Naive thymus-derived CD4-positive, alpha-beta T cell (primary cell): ENCODE results near the gene ASAH2. TPM values are rescaled to one million over a fixed set of nuclear protein-coding genes. Genes with fewer than 3 reads are reported as not detected.
A peak's percentile ranks its signal among the peaks of the same experiment; 100 is the strongest.
"Not testable (repeated sequence)": the region's sequence is repeated elsewhere in the genome, so short reads cannot be mapped to it uniquely, and the experiment has no call there.

Experiments
- ATAC-seq: fragments of 150-1000 bp; cut with Tn5 transposase; 2 replicates; pipeline ENCODE4 v1.10.0; 2021; ENCODE audit warnings: mild to moderate bottlenecking, moderate library complexity
- CTCF ChIA-PET: fragments of 350-600 bp; sonication (Branson Sonifier 250); formaldehyde crosslinking; loops from one replicate; lab custom pipeline; 2021; ENCODE audit warnings: antibody characterized with exemption; lab: Charles Lee
- POLR2A ChIA-PET: fragments of 350-600 bp; sonication (Branson Sonifier 250); formaldehyde crosslinking; loops from one replicate; lab custom pipeline; 2021; ENCODE audit warnings: antibody characterized with exemption, inconsistent platforms; lab: Charles Lee
- DNase-seq, 9 donors: peaks; one replicate each; pipeline versions ENCODE4 v3.0.0 to v3.0.0-alpha.2; 2020 to 2022; ENCODE audit warnings: mixed read lengths in 1 of 9
- H3K27ac ChIP-seq: one replicate; pipeline ENCODE4 v1.7.0; 2013; ENCODE audit warnings: mild to moderate bottlenecking, low read depth, low read length, moderate library complexity
- H3K27me3 ChIP-seq, 2 donors: one replicate each; pipeline ENCODE4 v1.7.0; 2013; ENCODE audit warnings: low read length in 2 of 2, mild to moderate bottlenecking in 2 of 2, moderate library complexity in 2 of 2; ENCODE audit not compliant: control insufficient read depth in 2 of 2, insufficient read depth in 2 of 2
- H3K36me3 ChIP-seq, 3 experiments: 1 replicate in 2 of 3; 2 replicates in 1 of 3; pipeline ENCODE4 v1.7.0; 2013; ENCODE audit warnings: low read length in 3 of 3, mild to moderate bottlenecking in 3 of 3, moderate library complexity in 1 of 3; ENCODE audit not compliant: insufficient read depth in 3 of 3, control insufficient read depth in 2 of 3
- H3K4me1 ChIP-seq, 2 donors: one replicate each; pipeline ENCODE4 v1.7.0; 2013; ENCODE audit warnings: low read length in 2 of 2, mild to moderate bottlenecking in 2 of 2, moderate library complexity in 1 of 2; ENCODE audit not compliant: control insufficient read depth in 2 of 2, insufficient read depth in 2 of 2
- H3K4me3 ChIP-seq: 2 replicates; pipeline ENCODE4 v1.7.0; 2013; ENCODE audit warnings: mild to moderate bottlenecking, low read length
- H3K9me3 ChIP-seq, 3 experiments: 1 replicate in 2 of 3; 2 replicates in 1 of 3; pipeline ENCODE4 v1.7.0; 2013; ENCODE audit warnings: low read length in 3 of 3; ENCODE audit not compliant: control insufficient read depth in 2 of 3
- H3K27ac Mint-ChIP-seq, 9 donors: one replicate each; pipeline ENCODE4 v1.8.0; 2020 to 2022; ENCODE audit warnings: mixed read lengths in 9 of 9, mild to moderate bottlenecking in 8 of 9, moderate library complexity in 5 of 9, inconsistent platforms in 2 of 9
- H3K27me3 Mint-ChIP-seq, 5 donors: one replicate each; pipeline ENCODE4 v1.8.0; 2021 to 2022; ENCODE audit warnings: mixed read lengths in 5 of 5, mild to moderate bottlenecking in 1 of 5
- H3K36me3 Mint-ChIP-seq, 5 donors: one replicate each; pipeline ENCODE4 v1.8.0; 2020 to 2022; ENCODE audit warnings: mixed read lengths in 5 of 5, mild to moderate bottlenecking in 3 of 5, inconsistent platforms in 1 of 5
- H3K4me1 Mint-ChIP-seq, 7 donors: one replicate each; pipeline ENCODE4 v1.8.0; 2020 to 2022; ENCODE audit warnings: mixed read lengths in 7 of 7, mild to moderate bottlenecking in 3 of 7, inconsistent platforms in 1 of 7
- H3K4me3 Mint-ChIP-seq, 10 donors: one replicate each; pipeline ENCODE4 v1.8.0; 2020 to 2022; ENCODE audit warnings: mild to moderate bottlenecking in 10 of 10, mixed read lengths in 10 of 10, moderate library complexity in 6 of 10, inconsistent platforms in 2 of 10
- H3K9me3 Mint-ChIP-seq, 11 donors: one replicate each; pipeline ENCODE4 v1.8.0; 2020 to 2022; ENCODE audit warnings: mixed read lengths in 11 of 11, mild to moderate bottlenecking in 4 of 11, inconsistent platforms in 1 of 11, moderate library complexity in 1 of 11
- intact Hi-C, 2 donors: fragments of 100-400 bp; cut with micrococcal nuclease; formaldehyde crosslinking; loops; one replicate each; pipeline ENCODE4 v1.15.1; 2023
- polyA plus RNA-seq, 2 donors: library from polyadenylated mRNA; unstranded; fragments of 300-500 nt; fragmentation: Illumina TruSeq; gene quantifications; one replicate each; pipeline ENCODE4 v1.2.3, GENCODE V29; 2021
- total RNA-seq, 6 experiments: library from RNA in 5 of 6; stranded (reverse) in 5 of 6; gene quantifications; 1 replicate in 5 of 6; 2 replicates in 1 of 6; pipeline ENCODE4 v1.2.3 and lab custom pipeline; 2021 to 2026

Gene ASAH2
- total and polyA plus RNA-seq, 7 experiments from 2014 or later = 0.43 to 5.4 (median 1.7) TPM

GRCh38 chr10:50279489-50279888, 28.2 kb upstream of the ASAH2 start:
- Histone ChIP-seq H3K9me3 (no peaks in the 10 kb centered on the region), H3K27ac (no peak overlapping the region), H3K36me3 (no peaks in the 10 kb centered on the region), H3K4me3 (no peak overlapping the region), H3K27me3 (peaks cover 0 to 4% of the 10 kb centered on the region in 2 donors), H3K4me1 (no peaks in the 10 kb centered on the region)
- intact Hi-C loops = loop anchor here in 1 of 2 donors (10.0 kb wide), 1 partner anchor 375 kb away; no protein-coding TSS in a partner anchor
- POLR2A ChIA-PET = no interaction called here
- H3K4me3 Mint-ChIP-seq = no peak overlapping the region
- H3K4me1 Mint-ChIP-seq = no peaks in the 10 kb centered on the region
- H3K36me3 Mint-ChIP-seq = no peaks in the 10 kb centered on the region
- CTCF ChIA-PET = no interaction called here
- DNase-seq = no peak
- no peak overlapping the region for H3K27ac Mint-ChIP-seq
- ATAC-seq = no peak
- H3K9me3 Mint-ChIP-seq = no peaks in the 10 kb centered on the region
- peaks cover 37 to 54% (median 49%) of the 10 kb centered on the region in 5 donors for H3K27me3 Mint-ChIP-seq

- H3K36me3 ChIP-seq = no peaks in the 10 kb centered on the region
- no peak overlapping the region for H3K27ac Mint-ChIP-seq
- DNase-seq (peak in 3 of 9 donors; percentile 2 to 29 (median 4)), ATAC-seq (peak; percentile 46)
- no peak overlapping the region for H3K4me3 ChIP-seq
- intact Hi-C loops = loop anchor here (1.0 to 10.0 kb wide), 2 partner anchors 379 to 681 kb away; no protein-coding TSS in a partner anchor
- no peak overlapping the region for H3K27ac ChIP-seq
- H3K27me3 ChIP-seq = peaks cover 0 to 4% of the 10 kb centered on the region in 2 donors
- no peaks in the 10 kb centered on the region for H3K9me3 ChIP-seq
- H3K27me3 Mint-ChIP-seq = peaks cover 18 to 44% (median 24%) of the 10 kb centered on the region in 5 donors
- no peaks in the 10 kb centered on the region for H3K4me1 Mint-ChIP-seq
- H3K36me3 Mint-ChIP-seq = no peaks in the 10 kb centered on the region
- H3K9me3 Mint-ChIP-seq = peaks cover 0 to 3% (median 0%) of the 10 kb centered on the region in 11 donors
- H3K4me1 ChIP-seq = no peaks in the 10 kb centered on the region
- no peak overlapping the region for H3K4me3 Mint-ChIP-seq
- POLR2A ChIA-PET = interaction anchor here (0.7 to 1.1 kb wide), 2 partner anchors 26 to 586 kb away, joined by 3 read pairs; no protein-coding TSS in a partner anchor
- CTCF ChIA-PET = interaction anchor here (0.6 kb wide), 1 partner anchor 998 kb away, joined by 3 read pairs; no protein-coding TSS in a partner anchor
These were observed 24.4 kb upstream of the ASAH2 start for GRCh38 chr10:50275650-50276235.

GRCh38 chr10:50272531-50272930, 21.2 kb upstream of the ASAH2 start:
- Mint-ChIP-seq H3K27ac (no peak overlapping the region), H3K4me1 (no peaks in the 10 kb centered on the region), H3K27me3 (peaks cover 7 to 38% (median 14%) of the 10 kb centered on the region in 5 donors), H3K36me3 (no peaks in the 10 kb centered on the region), H3K9me3 (peaks cover 0 to 3% (median 0%) of the 10 kb centered on the region in 11 donors), H3K4me3 (no peak overlapping the region)
- Histone ChIP-seq H3K36me3 (no peaks in the 10 kb centered on the region), H3K27ac (no peak overlapping the region), H3K27me3 (peaks cover 0 to 4% of the 10 kb centered on the region in 2 donors), H3K9me3 (no peaks in the 10 kb centered on the region), H3K4me3 (no peak overlapping the region), H3K4me1 (no peaks in the 10 kb centered on the region)
- ATAC-seq = no peak
- DNase-seq = no peak
- intact Hi-C loops = loop anchor here in 1 of 2 donors (10.0 kb wide), 1 partner anchor 382 kb away; no protein-coding TSS in a partner anchor
- POLR2A ChIA-PET = no interaction called here
- CTCF ChIA-PET = no interaction called here

GRCh38 chr10:50271564-50272250, 20.4 kb upstream of the ASAH2 start:
- Mint-ChIP-seq H3K36me3 (no peaks in the 10 kb centered on the region), H3K4me1 (no peaks in the 10 kb centered on the region), H3K4me3 (no peak overlapping the region), H3K27ac (no peak overlapping the region), H3K27me3 (peaks cover 3 to 33% (median 9%) of the 10 kb centered on the region in 5 donors), H3K9me3 (peaks cover 0 to 3% (median 0%) of the 10 kb centered on the region in 11 donors)
- Histone ChIP-seq H3K4me1 (no peaks in the 10 kb centered on the region), H3K4me3 (no peak overlapping the region), H3K9me3 (no peaks in the 10 kb centered on the region), H3K36me3 (no peaks in the 10 kb centered on the region), H3K27ac (no peak overlapping the region), H3K27me3 (peaks cover 0 to 4% of the 10 kb centered on the region in 2 donors)
- POLR2A ChIA-PET = no interaction called here
- DNase-seq = no peak
- CTCF ChIA-PET = no interaction called here
- no peak for ATAC-seq
- intact Hi-C loops = loop anchor here in 1 of 2 donors (10.0 kb wide), 1 partner anchor 383 kb away; no protein-coding TSS in a partner anchor

GRCh38 chr10:50267877-50268276, 16.6 kb upstream of the ASAH2 start:
- intact Hi-C loops, H3K4me3 ChIP-seq, ATAC-seq, CTCF ChIA-PET, H3K36me3 Mint-ChIP-seq, H3K27ac ChIP-seq, H3K36me3 ChIP-seq, H3K4me1 Mint-ChIP-seq, POLR2A ChIA-PET, H3K27ac Mint-ChIP-seq, H3K4me3 Mint-ChIP-seq, H3K27me3 ChIP-seq, H3K9me3 Mint-ChIP-seq, DNase-seq, H3K4me1 ChIP-seq, H3K9me3 ChIP-seq: not testable (repeated sequence)
- H3K27me3 Mint-ChIP-seq = peaks cover 14 to 31% (median 18%) of the 10 kb centered on the region in 5 donors

GRCh38 chr10:50262625-50263024, 11.3 kb upstream of the ASAH2 start:
- H3K9me3 ChIP-seq, H3K9me3 Mint-ChIP-seq, DNase-seq, POLR2A ChIA-PET, H3K27ac ChIP-seq, H3K36me3 ChIP-seq, intact Hi-C loops, H3K36me3 Mint-ChIP-seq, H3K27me3 ChIP-seq, CTCF ChIA-PET, ATAC-seq, H3K4me3 Mint-ChIP-seq, H3K4me1 ChIP-seq, H3K27ac Mint-ChIP-seq, H3K4me3 ChIP-seq: not testable (repeated sequence)
- Mint-ChIP-seq H3K4me1 (peaks cover 0 to 17% (median 0%) of the 10 kb centered on the region in 7 donors), H3K27me3 (peaks cover 31 to 49% (median 41%) of the 10 kb centered on the region in 5 donors)
